Loucy (cell line): ENCODE measurements around the gene THSD8.
"Not testable (repeated sequence)": the region's sequence is repeated elsewhere in the genome, so short reads cannot be mapped to it uniquely, and the experiment has no call there.

ENCODE experiments used
- H2AFZ ChIP-seq: fragments of 200-600 bp; sonication (generic); 2 replicates; pipeline ENCODE4 v1.6.0; 2016; ENCODE audit warnings: antibody characterized with exemption, mild to moderate bottlenecking, low read length, moderate library complexity
- H3F3A ChIP-seq: fragments of 200-600 bp; 2 replicates; pipeline ENCODE4 v1.6.0; 2016; ENCODE audit warnings: antibody characterized with exemption, low read depth, mild to moderate bottlenecking
- H3K27me3 ChIP-seq: fragments of 200-600 bp; sonication (generic); 2 replicates; pipeline ENCODE4 v1.6.1; 2014; ENCODE audit warnings: low read length, mild to moderate bottlenecking; ENCODE audit not compliant: insufficient read depth, poor library complexity, severe bottlenecking
- H3K36me3 ChIP-seq: fragments of 200-600 bp; sonication (generic); 2 replicates; pipeline ENCODE4 v1.6.1; 2016; ENCODE audit warnings: low read length; ENCODE audit not compliant: insufficient read depth
- H3K4me1 ChIP-seq: fragments of 200-600 bp; sonication (generic); 2 replicates; pipeline ENCODE4 v1.5.1; 2014; ENCODE audit warnings: low read length, mild to moderate bottlenecking; ENCODE audit not compliant: insufficient read depth, poor library complexity, severe bottlenecking
- H3K4me2 ChIP-seq: fragments of 200-600 bp; sonication (generic); 2 replicates; pipeline ENCODE4 v1.6.0; 2014; ENCODE audit warnings: antibody characterized with exemption, low read length, low read depth, mild to moderate bottlenecking; ENCODE audit not compliant: poor library complexity, severe bottlenecking
- H3K4me3 ChIP-seq: fragments of 200-600 bp; sonication (generic); 2 replicates; pipeline ENCODE4 v1.5.1; 2014; ENCODE audit warnings: low read length, mild to moderate bottlenecking, mixed read lengths; ENCODE audit not compliant: poor library complexity, severe bottlenecking
- H3K79me2 ChIP-seq: fragments of 200-600 bp; sonication (generic); 2 replicates; pipeline ENCODE4 v1.6.1; 2014; ENCODE audit warnings: low read length; ENCODE audit not compliant: insufficient read depth
- H3K9ac ChIP-seq: fragments of 200-600 bp; sonication (generic); 2 replicates; pipeline ENCODE4 v1.6.0; 2014; ENCODE audit warnings: mild to moderate bottlenecking, low read depth, low read length, moderate library complexity; ENCODE audit not compliant: poor library complexity, severe bottlenecking
- H3K9me2 ChIP-seq: fragments of 200-600 bp; sonication (generic); replicated peaks from 2 replicates; pipeline ENCODE4 v1.6.1; 2016; ENCODE audit warnings: low read depth, low read length, mixed read lengths
- H3K9me3 ChIP-seq: fragments of 200-600 bp; sonication (generic); 2 replicates; pipeline ENCODE4 v1.6.1; 2014; ENCODE audit warnings: mild to moderate bottlenecking, antibody characterized with exemption, low read length, low read depth; ENCODE audit not compliant: insufficient read depth
- H4K20me1 ChIP-seq: fragments of 200-600 bp; sonication (generic); 2 replicates; pipeline ENCODE4 v1.6.0; 2014; ENCODE audit warnings: antibody characterized with exemption, low read length, mild to moderate bottlenecking; ENCODE audit not compliant: insufficient read depth, poor library complexity, severe bottlenecking
- CTCF ChIP-seq: fragments of 200-600 bp; sonication (generic); conservative IDR thresholded peaks from 2 replicates; pipeline ENCODE4 v1.5.1; 2014; ENCODE audit warnings: mild to moderate bottlenecking, antibody characterized with exemption, low read length
- EZH2phosphoT487 ChIP-seq: fragments of 200-600 bp; IDR thresholded peaks from 2 replicates; pipeline ENCODE4 v1.6.1; 2018; ENCODE audit warnings: antibody characterized with exemption, mild to moderate bottlenecking, moderate library complexity, borderline replicate concordance

The THSD8 gene

GRCh38 chr19:12815088-12815487 lies 13.2 kb downstream of the THSD8 start:
- Histone ChIP-seq H3K36me3 (no peaks in the 10 kb centered on the region), H3K9ac (no peak overlapping the region), H3K9me2 (no peaks in the 10 kb centered on the region), H3K27me3 (no peaks in the 10 kb centered on the region), H3K4me2 (no peak overlapping the region), H3K9me3 (no peaks in the 10 kb centered on the region), H3K4me1 (no peaks in the 10 kb centered on the region), H4K20me1 (no peaks in the 10 kb centered on the region), H3K79me2 (no peaks in the 10 kb centered on the region), H2AFZ (no peak overlapping the region), H3K4me3 (no peak overlapping the region), H3F3A (no peaks in the 10 kb centered on the region)
- TF ChIP-seq CTCF (no peak), EZH2phosphoT487 (no peak)

- H2AFZ ChIP-seq, H3K4me3 ChIP-seq, H3K4me1 ChIP-seq, H3K27me3 ChIP-seq, H3K9me2 ChIP-seq, H3F3A ChIP-seq, H4K20me1 ChIP-seq, H3K9me3 ChIP-seq, H3K36me3 ChIP-seq, H3K9ac ChIP-seq, H3K4me2 ChIP-seq, H3K79me2 ChIP-seq: not testable (repeated sequence)
Observed at GRCh38 chr19:12817188-12817587, 15.3 kb downstream of the THSD8 start.

- not testable (repeated sequence) for H4K20me1 ChIP-seq, H2AFZ ChIP-seq, H3K9me3 ChIP-seq, H3K4me3 ChIP-seq, H3F3A ChIP-seq, H3K4me2 ChIP-seq, H3K4me1 ChIP-seq, H3K9me2 ChIP-seq, H3K9ac ChIP-seq, H3K27me3 ChIP-seq, H3K36me3 ChIP-seq, H3K79me2 ChIP-seq
Observed at GRCh38 chr19:12817810-12818209, 15.9 kb downstream of the THSD8 start.

- no peaks in the 10 kb centered on the region for H3K4me1 ChIP-seq
- no peaks in the 10 kb centered on the region for H3K9me3 ChIP-seq
- H3F3A ChIP-seq: no peaks in the 10 kb centered on the region
- no peak overlapping the region for H3K4me3 ChIP-seq
- no peaks in the 10 kb centered on the region for H3K79me2 ChIP-seq
- no peaks in the 10 kb centered on the region for H3K27me3 ChIP-seq
- H3K36me3 ChIP-seq: no peaks in the 10 kb centered on the region
- no peak overlapping the region for H2AFZ ChIP-seq
- H3K4me2 ChIP-seq: no peak overlapping the region
- H4K20me1 ChIP-seq: no peaks in the 10 kb centered on the region
- no peaks in the 10 kb centered on the region for H3K9me2 ChIP-seq
- no peak for TF ChIP-seq EZH2phosphoT487
- no peak for TF ChIP-seq CTCF
- no peak overlapping the region for H3K9ac ChIP-seq
Observed at GRCh38 chr19:12821761-12822160, 19.9 kb downstream of the THSD8 start.
